GM21619 (cell line): ENCODE results near the gene TFAP2A.

Experiments
- ATAC-seq: cut with Tn5 transposase; IDR thresholded peaks from one replicate; pipeline ENCODE4 v1.9.1; 2021; ENCODE audit not compliant: unreplicated experiment

Gene TFAP2A

GRCh38 chr6:10384091-10384609, 30.7 kb downstream of the TFAP2A start:
- ATAC-seq: no peak

- ATAC-seq: no peak
Measured at GRCh38 chr6:10383331-10384090, 31.4 kb downstream of the TFAP2A start.

GRCh38 chr6:10382728-10383330, 32.0 kb downstream of the TFAP2A start:
- ATAC-seq: no peak

- ATAC-seq: no peak
Measured at GRCh38 chr6:10382322-10382721, 32.6 kb downstream of the TFAP2A start.

- no peak for ATAC-seq
Measured at GRCh38 chr6:10381830-10382208, 33.1 kb downstream of the TFAP2A start.

GRCh38 chr6:10381133-10381829, 33.6 kb downstream of the TFAP2A start:
- no peak for ATAC-seq

- no peak for ATAC-seq
Measured at GRCh38 chr6:10375391-10375969, 39.4 kb downstream of the TFAP2A start.

- ATAC-seq: no peak
Measured at GRCh38 chr6:10373642-10374359, 41.1 kb downstream of the TFAP2A start.

GRCh38 chr6:10369896-10370295, 45.0 kb downstream of the TFAP2A start:
- ATAC-seq: no peak

- no peak for ATAC-seq
Measured at GRCh38 chr6:10368861-10369260, 46.0 kb downstream of the TFAP2A start.

- no peak for ATAC-seq
Measured at GRCh38 chr6:10363911-10364310, 51.0 kb downstream of the TFAP2A start.

- no peak for ATAC-seq
Measured at GRCh38 chr6:10362300-10362699, 52.6 kb downstream of the TFAP2A start.

- ATAC-seq: no peak
Measured at GRCh38 chr6:10361428-10361827, 53.4 kb downstream of the TFAP2A start.

GRCh38 chr6:10359581-10359980, 55.3 kb downstream of the TFAP2A start:
- no peak for ATAC-seq

- ATAC-seq: no peak
Measured at GRCh38 chr6:10355115-10355702, 59.7 kb downstream of the TFAP2A start.

GRCh38 chr6:10351791-10352190, 63.1 kb downstream of the TFAP2A start:
- ATAC-seq: no peak

- no peak for ATAC-seq
Measured at GRCh38 chr6:10350720-10351119, 64.2 kb downstream of the TFAP2A start.

GRCh38 chr6:10347561-10348327, 67.1 kb downstream of the TFAP2A start:
- no peak for ATAC-seq
